ENCODE measurements around the gene ZNF101.
"Not testable (repeated sequence)": the region's sequence is repeated elsewhere in the genome, so short reads cannot be mapped to it uniquely, and the experiment has no call there.

ZNF101 gene

DNA sequence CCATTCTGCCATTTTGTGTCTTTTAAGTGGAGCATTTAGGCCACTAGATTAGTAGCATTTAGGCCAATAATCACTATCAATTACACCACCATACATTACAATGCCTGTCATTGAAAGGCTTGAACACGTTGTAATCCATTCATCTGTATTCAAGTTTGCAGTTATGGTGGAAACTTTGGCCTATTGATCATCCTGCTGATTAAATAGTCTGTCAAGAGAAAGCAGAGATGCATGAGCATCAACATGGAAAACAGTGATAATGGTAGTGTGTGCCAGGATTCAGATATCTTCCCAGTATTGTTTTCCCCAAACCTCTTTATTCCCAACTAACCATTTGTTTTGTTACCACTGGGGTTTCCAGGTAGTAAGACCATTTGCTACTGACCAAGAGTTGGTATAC lies 31.9 kb downstream of the ZNF101 start:
- not testable (repeated sequence) for H3K27me3 ChIP-seq (ENCODE audit: insufficient read depth, low read length); H3K27ac ChIP-seq (ENCODE audit: low read length); H3K4me3 ChIP-seq (ENCODE audit: low read length); H3K9ac ChIP-seq (ENCODE audit: low read depth, low read length); H3K9me3 ChIP-seq (ENCODE audit: insufficient read depth, low read depth, low read length); H3K4me1 ChIP-seq (ENCODE audit: insufficient read depth, low read length); H3K36me3 ChIP-seq (ENCODE audit: insufficient read depth, low read depth, low read length)

DNA sequence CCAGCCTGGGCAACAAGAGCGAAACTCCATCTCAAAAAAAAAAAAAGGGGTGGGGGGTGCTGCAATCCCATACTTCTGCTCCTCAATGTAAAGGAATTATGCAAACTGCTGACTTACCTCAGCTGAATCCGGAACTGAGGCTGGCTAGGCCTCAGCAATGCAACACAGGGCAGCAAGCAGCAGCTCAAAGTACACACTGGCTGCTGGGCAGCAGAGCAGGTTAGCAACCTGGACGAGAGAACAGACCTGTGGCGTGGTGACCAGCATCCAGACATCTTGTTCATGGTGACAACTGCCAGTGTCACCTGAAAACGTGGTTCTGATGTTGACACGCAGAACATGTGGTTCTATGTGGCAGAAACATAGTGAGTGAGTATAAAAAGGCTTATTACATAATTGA lies 36.2 kb downstream of the ZNF101 start:
- Histone ChIP-seq H3K27ac (ENCODE audit: low read length) (no peak overlapping the region), H3K27me3 (ENCODE audit: insufficient read depth, low read length) (no peaks in the 10 kb centered on the region), H3K9me3 (ENCODE audit: insufficient read depth, low read depth, low read length) (peaks cover 38% of the 10 kb centered on the region), H3K4me3 (ENCODE audit: low read length) (no peak overlapping the region), H3K4me1 (ENCODE audit: insufficient read depth, low read length) (no peaks in the 10 kb centered on the region), H3K36me3 (ENCODE audit: insufficient read depth, low read depth, low read length) (peaks cover 13% of the 10 kb centered on the region), H3K9ac (ENCODE audit: low read depth, low read length) (no peak overlapping the region)

DNA sequence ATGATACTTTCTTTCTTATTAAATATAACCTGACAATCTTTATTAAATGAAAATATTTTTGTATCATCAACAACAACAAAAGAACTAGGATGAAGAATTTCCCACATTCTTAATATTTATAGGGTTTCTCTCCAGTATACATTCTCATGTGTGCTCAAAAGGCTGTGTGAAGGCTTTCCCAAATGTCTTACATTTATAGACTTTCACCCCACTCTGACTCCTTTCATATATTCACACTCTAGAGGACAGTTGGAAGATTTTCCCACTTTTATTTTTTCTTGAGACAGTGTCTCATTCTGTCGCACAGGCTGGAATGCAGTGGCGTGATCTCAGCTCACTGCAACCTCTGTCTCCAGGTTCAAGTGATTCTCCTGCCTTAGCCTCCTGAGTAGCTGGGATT lies 41.9 kb downstream of the ZNF101 start:
- no peak overlapping the region for H3K9ac ChIP-seq (ENCODE audit: low read depth, low read length)
- no peak overlapping the region for H3K27ac ChIP-seq (ENCODE audit: low read length)
- no peaks in the 10 kb centered on the region for H3K4me1 ChIP-seq (ENCODE audit: insufficient read depth, low read length)
- peaks cover 86% of the 10 kb centered on the region for H3K9me3 ChIP-seq (ENCODE audit: insufficient read depth, low read depth, low read length)
- H3K36me3 ChIP-seq (ENCODE audit: insufficient read depth, low read depth, low read length): peaks cover 64% of the 10 kb centered on the region
- 0 out of 2 replicates have a peak overlapping the region, but pooled peaks have one; percentile 21 for H3K4me3 ChIP-seq (ENCODE audit: low read length)
- H3K27me3 ChIP-seq (ENCODE audit: insufficient read depth, low read length): no peaks in the 10 kb centered on the region

GRCh38 chr19:19711306-19711933 lies 42.8 kb downstream of the ZNF101 start:
- no peak overlapping the region for H3K9ac ChIP-seq (ENCODE audit: low read depth, low read length)
- no peaks in the 10 kb centered on the region for H3K27me3 ChIP-seq (ENCODE audit: insufficient read depth, low read length)
- no peak overlapping the region for H3K27ac ChIP-seq (ENCODE audit: low read length)
- peak overlapping the region; percentile 21; the same call in 1 of the 2 replicates for H3K4me3 ChIP-seq (ENCODE audit: low read length)
- H3K4me1 ChIP-seq (ENCODE audit: insufficient read depth, low read length): no peaks in the 10 kb centered on the region
- peaks cover 95% of the 10 kb centered on the region for H3K9me3 ChIP-seq (ENCODE audit: insufficient read depth, low read depth, low read length)
- H3K36me3 ChIP-seq (ENCODE audit: insufficient read depth, low read depth, low read length): peaks cover 67% of the 10 kb centered on the region

GRCh38 chr19:19711934-19712828 lies 43.5 kb downstream of the ZNF101 start:
- Histone ChIP-seq H3K27ac (ENCODE audit: low read length) (no peak overlapping the region), H3K4me1 (ENCODE audit: insufficient read depth, low read length) (no peaks in the 10 kb centered on the region), H3K9me3 (ENCODE audit: insufficient read depth, low read depth, low read length) (peaks cover 97% of the 10 kb centered on the region), H3K9ac (ENCODE audit: low read depth, low read length) (no peak overlapping the region), H3K36me3 (ENCODE audit: insufficient read depth, low read depth, low read length) (peaks cover 75% of the 10 kb centered on the region), H3K27me3 (ENCODE audit: insufficient read depth, low read length) (no peaks in the 10 kb centered on the region), H3K4me3 (ENCODE audit: low read length) (peak overlapping the region; percentile 34; the same call in 1 of the 2 replicates)

DNA sequence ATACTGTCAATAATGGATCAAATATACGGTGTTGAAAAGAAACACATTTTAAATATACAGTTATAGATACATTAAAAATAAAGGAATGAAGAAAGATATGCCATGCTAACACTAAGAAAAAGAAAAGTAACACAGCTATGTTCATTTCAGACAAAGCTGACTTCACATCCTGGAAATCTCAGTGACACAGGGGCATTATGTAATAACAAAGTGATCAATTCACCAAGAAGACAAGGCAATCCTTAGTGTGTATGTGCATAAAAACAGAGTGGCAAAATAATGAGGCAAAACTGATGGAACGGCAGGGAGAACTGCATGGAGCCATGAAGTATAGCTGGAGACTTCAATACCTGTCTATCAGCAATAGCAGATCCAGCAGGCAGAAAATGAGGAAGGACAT lies 51.2 kb downstream of the ZNF101 start:
- peaks cover 73% of the 10 kb centered on the region for H3K9me3 ChIP-seq (ENCODE audit: insufficient read depth, low read depth, low read length)
- H3K27ac ChIP-seq (ENCODE audit: low read length): no peak overlapping the region
- no peak overlapping the region for H3K9ac ChIP-seq (ENCODE audit: low read depth, low read length)

GRCh38 chr19:19721896-19722295 lies 53.3 kb downstream of the ZNF101 start:
- Histone ChIP-seq H3K9me3 (ENCODE audit: insufficient read depth, low read depth, low read length) (peaks cover 53% of the 10 kb centered on the region), H3K36me3 (ENCODE audit: insufficient read depth, low read depth, low read length) (peaks cover 13% of the 10 kb centered on the region; the same call in 1 of the 2 replicates), H3K27ac (ENCODE audit: low read length) (no peak overlapping the region), H3K27me3 (ENCODE audit: insufficient read depth, low read length) (no peaks in the 10 kb centered on the region), H3K4me1 (ENCODE audit: insufficient read depth, low read length) (no peaks in the 10 kb centered on the region), H3K9ac (ENCODE audit: low read depth, low read length) (no peak overlapping the region), H3K4me3 (ENCODE audit: low read length) (no peak overlapping the region)

More for the DNA sequence above, 51.2 kb downstream of the ZNF101 start:
- H3K4me3 ChIP-seq (ENCODE audit: low read length): no peak overlapping the region
- no peaks in the 10 kb centered on the region for H3K4me1 ChIP-seq (ENCODE audit: insufficient read depth, low read length)
- H3K27me3 ChIP-seq (ENCODE audit: insufficient read depth, low read length): no peaks in the 10 kb centered on the region
- H3K36me3 ChIP-seq (ENCODE audit: insufficient read depth, low read depth, low read length): peaks cover 28% of the 10 kb centered on the region; the same call in 1 of the 2 replicates

GRCh38 chr19:19732579-19733501 lies 64.2 kb downstream of the ZNF101 start, which contains the start of gene ZNF14:
ZNF14 (minus strand) TSS chr19:19733112; CDS start chr19:19732958, 154 bp downstream.
- H3K27me3 ChIP-seq (ENCODE audit: insufficient read depth, low read length): no peaks in the 10 kb centered on the region
- peak within 1 kb of the TSS; percentile 99 for H3K4me3 ChIP-seq (ENCODE audit: low read length)
- peak within 1 kb of the TSS; percentile 83 for H3K9ac ChIP-seq (ENCODE audit: low read depth, low read length)
- peaks cover 17% of the 10 kb centered on the region for H3K9me3 ChIP-seq (ENCODE audit: insufficient read depth, low read depth, low read length)
- H3K36me3 ChIP-seq (ENCODE audit: insufficient read depth, low read depth, low read length): peaks cover 15% of the 10 kb centered on the region; the same call in 1 of the 2 replicates
- H3K4me1 ChIP-seq (ENCODE audit: insufficient read depth, low read length): no peaks in the 10 kb centered on the region
- peak within 1 kb of the TSS; percentile 17 for H3K27ac ChIP-seq (ENCODE audit: low read length)
